GM12872 (cell line): ENCODE measurements around the gene ANKRD60.

Source experiments
- TF ChIP-seq, protein P1 (sequence below): IDR thresholded peaks from 3 replicates; pipeline ENCODE4 v1.5.1; 2011; ENCODE audit warnings: low read depth, mild to moderate bottlenecking, low read length, moderate library complexity; ENCODE audit not compliant: insufficient read depth

Gene ANKRD60

DNA sequence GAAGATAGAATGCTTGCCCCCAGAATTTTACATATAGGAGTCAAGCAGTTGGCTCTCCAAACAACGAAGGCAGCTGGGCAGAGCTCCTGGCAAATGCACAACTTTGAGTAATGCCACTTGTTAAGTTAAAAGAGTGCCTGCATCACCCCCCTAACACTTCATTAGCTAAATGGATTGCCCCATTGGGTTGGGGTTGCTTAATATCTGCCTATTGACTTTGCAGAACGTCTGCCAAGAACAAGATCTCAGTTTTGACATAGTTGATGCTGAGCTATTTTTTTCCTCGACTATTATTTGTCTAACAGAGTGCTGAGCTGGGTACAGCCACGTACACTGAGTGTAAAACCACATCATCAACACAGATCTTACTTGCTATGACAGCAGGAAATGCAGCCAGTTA lies 12.1 kb downstream of the ANKRD60 start:
- TF ChIP-seq, protein P1, sequence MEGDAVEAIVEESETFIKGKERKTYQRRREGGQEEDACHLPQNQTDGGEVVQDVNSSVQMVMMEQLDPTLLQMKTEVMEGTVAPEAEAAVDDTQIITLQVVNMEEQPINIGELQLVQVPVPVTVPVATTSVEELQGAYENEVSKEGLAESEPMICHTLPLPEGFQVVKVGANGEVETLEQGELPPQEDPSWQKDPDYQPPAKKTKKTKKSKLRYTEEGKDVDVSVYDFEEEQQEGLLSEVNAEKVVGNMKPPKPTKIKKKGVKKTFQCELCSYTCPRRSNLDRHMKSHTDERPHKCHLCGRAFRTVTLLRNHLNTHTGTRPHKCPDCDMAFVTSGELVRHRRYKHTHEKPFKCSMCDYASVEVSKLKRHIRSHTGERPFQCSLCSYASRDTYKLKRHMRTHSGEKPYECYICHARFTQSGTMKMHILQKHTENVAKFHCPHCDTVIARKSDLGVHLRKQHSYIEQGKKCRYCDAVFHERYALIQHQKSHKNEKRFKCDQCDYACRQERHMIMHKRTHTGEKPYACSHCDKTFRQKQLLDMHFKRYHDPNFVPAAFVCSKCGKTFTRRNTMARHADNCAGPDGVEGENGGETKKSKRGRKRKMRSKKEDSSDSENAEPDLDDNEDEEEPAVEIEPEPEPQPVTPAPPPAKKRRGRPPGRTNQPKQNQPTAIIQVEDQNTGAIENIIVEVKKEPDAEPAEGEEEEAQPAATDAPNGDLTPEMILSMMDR = no peak

- TF ChIP-seq, protein P1 = no peak
These were observed 13.3 kb downstream of the ANKRD60 start for GRCh38 chr20:58215116-58215515.

DNA sequence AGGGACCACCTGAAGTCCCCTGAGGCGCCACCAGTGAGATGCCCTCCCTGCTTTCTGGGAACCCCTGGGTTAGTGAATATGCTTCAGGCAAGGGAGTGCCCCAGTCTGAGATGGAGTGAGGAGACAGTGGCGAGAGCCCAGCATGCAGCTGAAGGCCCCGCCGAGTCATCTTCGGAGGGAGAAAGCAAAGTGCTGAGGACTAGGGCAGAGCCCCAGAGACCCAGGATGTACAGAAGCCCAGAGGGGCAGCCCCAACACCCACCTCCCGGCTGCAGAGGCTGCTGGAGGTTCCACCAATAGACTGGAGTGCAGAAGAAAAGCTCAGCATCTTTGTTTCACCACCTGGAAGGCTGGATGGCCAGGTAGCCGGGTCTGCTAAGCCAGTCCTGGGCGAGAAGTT lies 14.1 kb downstream of the ANKRD60 start:
- TF ChIP-seq, protein P1 = no peak

GRCh38 chr20:58213716-58214115 lies 14.7 kb downstream of the ANKRD60 start:
- TF ChIP-seq, protein P1 = no peak

DNA sequence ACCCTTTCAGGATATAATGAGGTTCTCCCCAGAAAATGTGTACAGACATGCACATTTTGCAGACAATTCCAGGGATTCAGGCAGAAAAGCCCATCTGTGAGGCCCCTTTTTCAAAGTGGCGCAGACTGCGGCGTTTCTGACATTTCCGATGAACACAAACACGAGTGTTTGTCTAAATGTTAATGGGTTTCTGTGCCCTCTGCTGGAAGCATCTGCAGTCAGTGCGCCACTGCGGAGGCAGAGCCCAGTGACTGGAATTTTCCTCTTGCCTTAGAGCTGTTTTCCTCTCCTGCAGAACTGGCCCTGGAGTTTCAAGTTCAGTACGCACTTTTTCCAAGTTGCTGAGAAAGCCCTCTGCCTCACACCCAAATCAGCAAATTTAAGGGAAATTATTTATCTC lies 15.3 kb downstream of the ANKRD60 start:
- TF ChIP-seq, protein P1 = no peak

DNA sequence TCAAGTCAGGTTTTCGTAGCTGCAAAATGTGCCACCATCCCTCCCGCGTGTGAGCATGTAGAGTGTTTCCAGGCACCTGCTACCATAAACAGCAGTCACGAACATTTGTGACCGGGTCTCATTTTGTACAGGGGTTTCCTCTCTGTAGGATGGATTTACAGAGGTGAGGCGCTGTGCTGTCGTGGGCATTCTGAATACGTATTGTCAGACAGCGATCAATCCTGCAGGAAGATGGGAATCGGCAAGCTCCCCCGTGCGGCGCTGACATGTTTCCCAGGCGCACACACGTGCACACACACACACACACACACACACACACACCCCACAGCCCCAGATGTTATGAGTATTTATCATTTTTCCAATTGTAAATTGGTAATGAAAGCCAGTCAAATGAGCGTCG lies 15.8 kb downstream of the ANKRD60 start:
- TF ChIP-seq, protein P1 = no peak

- TF ChIP-seq, protein P1 = no peak
These were observed 18.1 kb downstream of the ANKRD60 start for GRCh38 chr20:58210398-58210747.

GRCh38 chr20:58209652-58210397 lies 18.6 kb downstream of the ANKRD60 start:
- TF ChIP-seq, protein P1 = peak; percentile 100
